IMR-90 (cell line): Measurements from ENCODE around the gene SOS1. TPM values are rescaled to one million over a fixed set of nuclear protein-coding genes. Genes with fewer than 3 reads are reported as not detected.
A peak's percentile ranks its signal among the peaks of the same experiment; 100 is the strongest.

Experiments
- ATAC-seq: fragments of 200-7000 bp; cut with Tn5 transposase; 2 replicates; pipeline ENCODE4 v1.9.1; 2020; ENCODE audit warnings: low read depth, mild to moderate bottlenecking, moderate library complexity
- BruUV-seq: library from RNA; stranded (reverse); fragments of 400-500 nt; replicated peaks from 2 replicates; lab custom pipeline; 2021; lab: Mats Ljungman, UMichigan
- CTCF ChIA-PET: fragments of 300-600 bp; formaldehyde crosslinking; extraction: SDS; loops from one replicate; lab custom pipeline; 2021; ENCODE audit warnings: antibody characterized with exemption; lab: Yijun Ruan, JAX
- POLR2A ChIA-PET: fragments of 300-600 bp; sonication (Branson Sonifier 250); formaldehyde crosslinking; loops from one replicate; lab custom pipeline; 2022; ENCODE audit warnings: antibody characterized with exemption; ENCODE audit not compliant: unreplicated experiment; lab: Charles Lee
- DNase-seq: peaks from one replicate; pipeline ENCODE4 v3.0.0; 2013
- H2AFZ ChIP-seq: replicated peaks from 2 replicates; pipeline ENCODE3; 2013; ENCODE audit warnings: low read length, mild to moderate bottlenecking; ENCODE audit not compliant: poor library complexity
- H2AK5ac ChIP-seq: 2 replicates; pipeline ENCODE4 v1.6.1; 2013; ENCODE audit warnings: low read depth, low read length, inconsistent platforms
- H2AK9ac ChIP-seq: replicated peaks from 2 replicates; pipeline ENCODE3; 2013; ENCODE audit warnings: mild to moderate bottlenecking, low read depth, low read length, moderate library complexity; ENCODE audit not compliant: poor library complexity
- H2BK120ac ChIP-seq: 2 replicates; pipeline ENCODE4 v1.6.1; 2013; ENCODE audit warnings: low read depth, low read length, inconsistent platforms
- H2BK15ac ChIP-seq: 3 replicates; pipeline ENCODE4 v1.6.1; 2013; ENCODE audit warnings: low read depth, low read length, inconsistent platforms
- H2BK20ac ChIP-seq: 2 replicates; pipeline ENCODE4 v1.6.1; 2013; ENCODE audit warnings: low read depth, mild to moderate bottlenecking, inconsistent platforms, low read length, moderate library complexity
- H2BK5ac ChIP-seq: 2 replicates; pipeline ENCODE4 v1.6.1; 2013; ENCODE audit warnings: mild to moderate bottlenecking, low read depth, low read length, inconsistent platforms; ENCODE audit not compliant: poor library complexity, severe bottlenecking
- H3K14ac ChIP-seq: replicated peaks from 2 replicates; pipeline ENCODE4 v1.6.1; 2013; ENCODE audit warnings: low read depth, low read length, inconsistent platforms
- H3K18ac ChIP-seq: 2 replicates; pipeline ENCODE4 v1.6.1; 2013; ENCODE audit warnings: low read depth, low read length, control low read depth
- H3K23ac ChIP-seq: 2 replicates; pipeline ENCODE4 v1.6.1; 2013; ENCODE audit warnings: low read depth, low read length, inconsistent platforms
- H3K27ac ChIP-seq: 2 replicates; pipeline ENCODE4 v1.5.1; 2013; ENCODE audit warnings: mild to moderate bottlenecking, control low read depth, low read length; ENCODE audit not compliant: insufficient read depth
- H3K27me3 ChIP-seq: 2 replicates; pipeline ENCODE4 v1.6.1; 2013; ENCODE audit warnings: low read length; ENCODE audit not compliant: control insufficient read depth, insufficient read depth
- H3K36me3 ChIP-seq: 2 replicates; pipeline ENCODE4 v1.6.1; 2013; ENCODE audit warnings: low read length, mixed read lengths; ENCODE audit not compliant: control insufficient read depth, insufficient read depth
- H3K4ac ChIP-seq: 2 replicates; pipeline ENCODE4 v1.6.1; 2013; ENCODE audit warnings: low read depth, low read length, inconsistent platforms
- H3K4me1 ChIP-seq: 2 replicates; pipeline ENCODE4 v1.6.1; 2013; ENCODE audit warnings: low read length, mixed read lengths; ENCODE audit not compliant: control insufficient read depth, insufficient read depth
- H3K4me2 ChIP-seq: 2 replicates; pipeline ENCODE4 v1.6.1; 2013; ENCODE audit warnings: low read depth, mild to moderate bottlenecking, control low read depth, low read length, moderate library complexity
- H3K4me3 ChIP-seq: 2 replicates; pipeline ENCODE4 v1.5.1; 2013; ENCODE audit warnings: low read depth, mild to moderate bottlenecking, control low read depth, low read length, moderate library complexity; ENCODE audit not compliant: insufficient read depth
- H3K56ac ChIP-seq: 2 replicates; pipeline ENCODE4 v1.6.1; 2013; ENCODE audit warnings: low read length, inconsistent platforms; ENCODE audit not compliant: insufficient read depth; ENCODE audit errors: extremely low read depth
- H3K79me1 ChIP-seq, 2 experiments: 2 replicates each; pipeline ENCODE4 v1.6.1; 2013; ENCODE audit warnings: low read length in 2 of 2, inconsistent platforms in 1 of 2, low read depth in 1 of 2
- H3K9ac ChIP-seq: 2 replicates; pipeline ENCODE4 v1.6.1; 2013; ENCODE audit warnings: low read depth, low read length, control low read depth
- H3K9me1 ChIP-seq: 2 replicates; pipeline ENCODE4 v1.6.1; 2013; ENCODE audit warnings: low read length, inconsistent platforms; ENCODE audit not compliant: insufficient read depth
- H3K9me3 ChIP-seq: 2 replicates; pipeline ENCODE4 v1.6.1; 2013; ENCODE audit warnings: low read length; ENCODE audit not compliant: control insufficient read depth, insufficient read depth
- H4K20me1 ChIP-seq: 2 replicates; pipeline ENCODE4 v1.6.1; 2013; ENCODE audit warnings: low read length, inconsistent platforms; ENCODE audit not compliant: insufficient read depth
- H4K5ac ChIP-seq: 2 replicates; pipeline ENCODE4 v1.6.1; 2013; ENCODE audit warnings: mild to moderate bottlenecking, low read depth, low read length, control low read depth
- H4K8ac ChIP-seq, 2 experiments: 2 replicates each; pipeline ENCODE4 v1.6.1; 2013; ENCODE audit warnings: low read depth in 2 of 2, low read length in 2 of 2, control low read depth in 1 of 2, inconsistent platforms in 1 of 2
- H4K91ac ChIP-seq: 2 replicates; pipeline ENCODE4 v1.6.1; 2013; ENCODE audit warnings: low read depth, low read length, inconsistent platforms; ENCODE audit not compliant: insufficient read depth
- BHLHE40 ChIP-seq: fragments of 150-350 bp; IDR thresholded peaks from 2 replicates; pipeline ENCODE4 v1.6.1; 2016; ENCODE audit warnings: mild to moderate bottlenecking, low read depth, low read length
- CEBPB ChIP-seq: IDR thresholded peaks from 2 replicates; pipeline ENCODE4 v1.6.1; 2012; ENCODE audit warnings: low read depth, low read length, improper control_type of control experiment
- CHD1 ChIP-seq: IDR thresholded peaks from 2 replicates; pipeline ENCODE4 v1.6.1; 2012; ENCODE audit warnings: low read depth, low read length, improper control_type of control experiment
- CTCF ChIP-seq: conservative IDR thresholded peaks from 2 replicates; pipeline ENCODE4 v1.5.1; 2012; ENCODE audit warnings: mild to moderate bottlenecking, low read depth, low read length, improper control_type of control experiment
- ELK1 ChIP-seq: fragments of 150-350 bp; IDR thresholded peaks from 2 replicates; pipeline ENCODE4 v1.6.1; 2016; ENCODE audit warnings: low read depth, mild to moderate bottlenecking, low read length, moderate library complexity, borderline replicate concordance
- FOS ChIP-seq: fragments of 150-350 bp; IDR thresholded peaks from 2 replicates; pipeline ENCODE4 v1.6.1; 2016; ENCODE audit warnings: low read depth, low read length
- MAFK ChIP-seq: IDR thresholded peaks from 2 replicates; pipeline ENCODE4 v1.6.1; 2012; ENCODE audit warnings: low read depth, low read length, improper control_type of control experiment
- MAZ ChIP-seq: IDR thresholded peaks from 2 replicates; pipeline ENCODE4 v1.6.1; 2012; ENCODE audit warnings: low read depth, mild to moderate bottlenecking, low read length, improper control_type of control experiment, moderate library complexity, borderline replicate concordance
- MXI1 ChIP-seq: IDR thresholded peaks from 2 replicates; pipeline ENCODE4 v1.6.1; 2012; ENCODE audit warnings: low read depth, mild to moderate bottlenecking, low read length, moderate library complexity, borderline replicate concordance
- NFE2L2 ChIP-seq: fragments of 150-350 bp; IDR thresholded peaks from 2 replicates; pipeline ENCODE4 v1.6.1; 2016; ENCODE audit warnings: low read depth, mild to moderate bottlenecking, low read length
- POLR2A ChIP-seq: IDR thresholded peaks from 2 replicates; pipeline ENCODE4 v1.6.1; 2012; ENCODE audit warnings: mild to moderate bottlenecking, low read depth, low read length
- RAD21 ChIP-seq: IDR thresholded peaks from 2 replicates; pipeline ENCODE4 v1.6.1; 2012; ENCODE audit warnings: low read length, improper control_type of control experiment
- RCOR1 ChIP-seq: IDR thresholded peaks from 2 replicates; pipeline ENCODE4 v1.6.1; 2012; ENCODE audit warnings: mild to moderate bottlenecking, low read length, improper control_type of control experiment; ENCODE audit not compliant: insufficient replicate concordance
- RFX5 ChIP-seq: IDR thresholded peaks from 2 replicates; pipeline ENCODE4 v1.8.0; 2012; ENCODE audit warnings: low read depth, mild to moderate bottlenecking, low read length, moderate library complexity
- SMC3 ChIP-seq: fragments of 150-350 bp; IDR thresholded peaks from 2 replicates; pipeline ENCODE4 v1.6.1; 2016; ENCODE audit warnings: low read depth, mild to moderate bottlenecking, antibody characterized with exemption, low read length, moderate library complexity
- USF2 ChIP-seq: fragments of 150-350 bp; IDR thresholded peaks from 2 replicates; pipeline ENCODE4 v1.6.1; 2017; ENCODE audit warnings: mild to moderate bottlenecking, antibody characterized with exemption, low read length, low read depth
- WGBS, 2 experiments: methylation state at CpG; one replicate each; pipeline versions ENCODE4 v1.1.5 to v1.1.7; 2013; ENCODE audit warnings: missing lambda C conversion rate in 2 of 2; ENCODE audit not compliant: insufficient read length in 1 of 2; ENCODE audit errors: extremely low coverage in 2 of 2; 5-methylcytosine and 5-hydroxymethylcytosine counted together
- dilution Hi-C: fragments of 300-500 bp; cut with HindIII; formaldehyde crosslinking; loops from one replicate; pipeline ENCODE4 v1.14.3; 2018; ENCODE audit warnings: low sequenced_read_pairs; ENCODE audit not compliant: unreplicated experiment
- in situ Hi-C: fragments of 300-500 bp; cut with MboI; formaldehyde crosslinking; loops from 3 replicates; pipeline ENCODE4 v1.14.3; 2019; ENCODE audit warnings: low sequenced_read_pairs, inconsistent platforms, mixed read lengths
- intact Hi-C: fragments of 100-400 bp; cut with micrococcal nuclease; formaldehyde crosslinking; loops from 2 replicates; pipeline ENCODE4 v1.10.0; 2022
- polyA plus RNA-seq, 3 experiments: library from polyadenylated mRNA; depleted of rRNA; stranded (reverse); fragments of >200 nt; gene quantifications; 2 replicates each; pipeline ENCODE4 v1.2.3, GENCODE V29; 2012; ENCODE audit warnings: low replicate concordance in 1 of 3
- total RNA-seq: library from RNA; depleted of rRNA; stranded (reverse); fragments of >200 nt; gene quantifications from 2 replicates; pipeline ENCODE4 v1.2.3, GENCODE V29; 2012

Gene SOS1
- total and polyA plus RNA-seq, 2 of the 4 experiments (the other 2 are of a cell fraction), result 8.2 to 11.2 TPM

- TF ChIP-seq MAZ (no peak), FOS (no peak), MAFK (no peak), MXI1 (no peak), CEBPB (no peak), CHD1 (no peak), CTCF (no peak), RCOR1 (no peak), SMC3 (no peak), BHLHE40 (no peak), USF2 (no peak), RAD21 (no peak), NFE2L2 (no peak), POLR2A (no peak), RFX5 (no peak), ELK1 (no peak)
- H3K36me3 ChIP-seq, result no peaks in the 10 kb centered on the region
- peak overlapping the region; percentile 29; the same call in 1 of the 2 replicates for H3K18ac ChIP-seq
- H4K91ac ChIP-seq, result peak overlapping the region; percentile 71; the same call in 1 of the 2 replicates
- peak overlapping the region; percentile 30 to 96 for H4K8ac ChIP-seq
- 60% methylated on average over 1 of the region's 7 CpGs; no CpG with 5 or more reads in 1 of the 2 experiments for WGBS, 2 experiments
- H3K14ac ChIP-seq, result peak overlapping the region; percentile 75
- H2AK9ac ChIP-seq, result peak overlapping the region; percentile 74
- peaks cover 28% of the 10 kb centered on the region for H4K20me1 ChIP-seq
- peaks cover 5% of the 10 kb centered on the region; the same call in 1 of the 2 replicates for H3K4me1 ChIP-seq
- no TSS peak for BruUV-seq
- peak overlapping the region; percentile 97 for H3K23ac ChIP-seq
- dilution Hi-C loops, result no loop called here
- H3K4me3 ChIP-seq, result peak overlapping the region; percentile 60
- peak overlapping the region; percentile 95 for H2AFZ ChIP-seq
- no peaks in the 10 kb centered on the region for H3K27me3 ChIP-seq
- peak overlapping the region; percentile 80 for H3K27ac ChIP-seq
- H3K56ac ChIP-seq, result peak overlapping the region; percentile 94
- intact Hi-C loops, result no loop called here
- H3K4ac ChIP-seq, result peak overlapping the region; percentile 86; the same call in 1 of the 2 replicates
- POLR2A ChIA-PET, result no interaction called here
- peak overlapping the region; percentile 60 for H2BK5ac ChIP-seq
- H2BK20ac ChIP-seq, result no peak overlapping the region
- H4K5ac ChIP-seq, result peak overlapping the region; percentile 66
- in situ Hi-C loops, result no loop called here
- peak overlapping the region; percentile 84 for H3K9ac ChIP-seq
- H2BK120ac ChIP-seq, result peak overlapping the region; percentile 33
- H3K79me1 ChIP-seq, result peaks cover 5 to 46% of the 10 kb centered on the region in 2 experiments; a peak in 3 of 4 replicates
- no peak for ATAC-seq
- peaks cover 11% of the 10 kb centered on the region for H3K9me1 ChIP-seq
- CTCF ChIA-PET, result no interaction called here
- peak overlapping the region; percentile 4; the same call in 1 of the 3 replicates for H2BK15ac ChIP-seq
- H3K9me3 ChIP-seq, result no peaks in the 10 kb centered on the region
- H2AK5ac ChIP-seq, result peak overlapping the region; percentile 85; the same call in 1 of the 2 replicates
- no peak for DNase-seq
- peak overlapping the region; percentile 85 for H3K4me2 ChIP-seq
Observed at GRCh38 chr2:39121523-39122063, 742 bp upstream of the SOS1 start.
